Measurements from ENCODE around the gene SLC27A4.

DNA sequence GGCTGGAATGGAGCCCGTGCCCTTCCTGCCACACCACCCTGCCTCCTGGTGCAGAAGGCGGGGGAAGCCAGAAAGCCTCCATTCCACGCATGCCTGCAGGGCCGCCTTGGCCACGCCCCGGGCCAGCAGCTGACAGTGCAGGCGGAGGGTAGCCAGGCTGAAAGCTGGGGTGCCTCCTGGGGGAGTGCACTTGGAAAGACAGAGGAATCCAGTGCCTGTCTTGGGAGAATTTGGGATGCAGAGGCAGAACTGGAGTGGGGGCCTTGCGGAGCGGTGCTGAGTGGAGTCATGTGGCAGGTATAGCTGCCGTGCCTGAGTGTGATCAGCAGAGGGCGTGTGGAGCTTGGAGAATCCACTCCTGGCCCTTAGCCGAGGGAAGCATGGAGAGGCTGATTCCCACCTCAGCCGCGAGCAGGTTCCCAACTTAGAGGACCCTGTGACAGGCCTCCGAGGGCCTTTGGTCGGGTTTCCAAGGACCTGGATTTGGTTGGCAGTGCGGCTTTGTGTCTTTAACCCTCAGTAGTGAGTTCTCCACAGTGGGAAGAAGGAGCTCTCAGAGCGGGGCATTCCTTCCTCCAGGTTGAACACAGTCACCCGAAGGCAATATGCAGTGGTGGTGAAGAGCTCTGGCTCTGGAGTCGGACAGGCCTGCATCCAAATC, 21.8 kb downstream of the SLC27A4 start:
- TF ChIP-seq, protein P1, sequence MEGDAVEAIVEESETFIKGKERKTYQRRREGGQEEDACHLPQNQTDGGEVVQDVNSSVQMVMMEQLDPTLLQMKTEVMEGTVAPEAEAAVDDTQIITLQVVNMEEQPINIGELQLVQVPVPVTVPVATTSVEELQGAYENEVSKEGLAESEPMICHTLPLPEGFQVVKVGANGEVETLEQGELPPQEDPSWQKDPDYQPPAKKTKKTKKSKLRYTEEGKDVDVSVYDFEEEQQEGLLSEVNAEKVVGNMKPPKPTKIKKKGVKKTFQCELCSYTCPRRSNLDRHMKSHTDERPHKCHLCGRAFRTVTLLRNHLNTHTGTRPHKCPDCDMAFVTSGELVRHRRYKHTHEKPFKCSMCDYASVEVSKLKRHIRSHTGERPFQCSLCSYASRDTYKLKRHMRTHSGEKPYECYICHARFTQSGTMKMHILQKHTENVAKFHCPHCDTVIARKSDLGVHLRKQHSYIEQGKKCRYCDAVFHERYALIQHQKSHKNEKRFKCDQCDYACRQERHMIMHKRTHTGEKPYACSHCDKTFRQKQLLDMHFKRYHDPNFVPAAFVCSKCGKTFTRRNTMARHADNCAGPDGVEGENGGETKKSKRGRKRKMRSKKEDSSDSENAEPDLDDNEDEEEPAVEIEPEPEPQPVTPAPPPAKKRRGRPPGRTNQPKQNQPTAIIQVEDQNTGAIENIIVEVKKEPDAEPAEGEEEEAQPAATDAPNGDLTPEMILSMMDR (IDR thresholded peaks at IDR 0.05), result peak; percentile 80 to 91 (median 84)
- no peak for TF ChIP-seq POLR2A (IDR thresholded peaks at IDR 0.05)
